CD4-positive, alpha-beta T cell treated with Interleukin-6 for 4 hours (primary cell): Measurements from ENCODE around the gene ALDH5A1.
A peak's percentile ranks its signal among the peaks of the same experiment; 100 is the strongest.

Experiments
- DNase-seq: peaks from one replicate; pipeline ENCODE4 v3.0.0-alpha.2; 2020; ENCODE audit warnings: mixed read lengths

Gene ALDH5A1

GRCh38 chr6:24534329-24534728 lies 39.6 kb downstream of the ALDH5A1 start:
- no peak for DNase-seq

DNA sequence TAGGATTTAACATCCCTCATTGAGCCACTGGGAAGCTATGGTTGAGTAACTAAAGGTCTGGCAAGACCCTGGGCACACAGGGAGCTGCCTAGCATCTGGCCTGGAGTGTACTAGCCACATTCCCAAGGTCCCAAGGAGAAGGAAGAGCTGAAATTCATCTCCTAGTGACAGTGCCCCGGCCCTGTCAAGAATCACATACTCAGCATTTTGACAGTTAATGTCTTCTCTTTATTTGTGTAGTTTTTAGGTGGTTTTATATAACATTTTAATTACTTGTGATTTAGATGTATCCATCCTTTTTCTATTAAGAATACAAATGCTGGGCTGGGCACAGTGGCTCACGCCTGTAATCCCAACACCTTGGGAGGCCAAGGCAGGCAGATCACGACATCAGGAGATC lies 40.4 kb downstream of the ALDH5A1 start:
- no peak for DNase-seq

GRCh38 chr6:24536466-24536865 lies 41.7 kb downstream of the ALDH5A1 start:
- DNase-seq = no peak

- DNase-seq = no peak
Observed at GRCh38 chr6:24537082-24537699, 42.4 kb downstream of the ALDH5A1 start.

DNA sequence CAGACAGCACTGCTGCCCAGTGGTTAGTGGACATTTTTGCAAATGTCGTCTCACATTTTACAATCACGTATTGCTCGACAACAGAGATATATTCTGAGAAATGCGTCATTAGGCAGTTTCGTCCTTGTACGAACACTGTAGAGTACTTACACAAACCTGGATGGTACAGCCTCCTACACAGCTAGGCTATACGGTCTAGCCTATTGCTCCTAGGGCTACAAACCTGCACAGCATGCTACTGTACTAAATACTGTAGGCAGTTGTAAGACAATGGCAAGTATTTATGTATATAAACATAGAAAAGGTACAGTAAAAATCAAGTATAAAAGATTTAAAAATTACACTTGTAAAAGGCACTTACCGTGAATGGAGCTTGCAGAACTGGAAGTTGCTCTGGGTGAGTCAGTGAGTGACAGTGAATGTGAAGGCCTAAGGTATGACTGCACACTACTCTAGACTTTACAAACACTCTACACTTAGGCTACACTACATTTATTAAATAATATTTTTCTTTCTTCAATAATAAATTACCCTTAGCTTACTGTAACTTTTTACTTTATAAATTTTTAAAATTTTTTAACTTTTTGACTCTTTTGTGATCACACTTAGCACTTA lies 43.1 kb downstream of the ALDH5A1 start:
- no peak for DNase-seq

DNA sequence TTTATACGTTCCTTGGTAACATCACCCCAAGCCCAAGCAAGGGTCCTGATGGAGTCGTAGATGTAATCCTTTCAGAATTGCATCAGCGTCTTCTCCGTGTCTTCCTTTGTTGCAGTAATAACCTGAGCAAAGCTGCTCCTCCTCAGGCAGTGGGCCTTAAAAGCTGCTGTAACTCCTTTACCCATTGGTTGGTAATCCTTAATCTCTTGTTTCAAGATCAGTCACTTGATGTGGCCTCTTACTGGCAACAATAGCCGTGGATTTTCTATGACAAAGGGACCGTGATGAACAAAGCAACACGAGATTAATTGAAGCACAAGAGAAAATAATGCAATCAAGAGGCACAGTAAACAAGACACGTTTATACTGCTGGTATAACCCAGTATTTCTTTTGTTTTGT lies 44.6 kb downstream of the ALDH5A1 start:
- DNase-seq = no peak

GRCh38 chr6:24540197-24540596 lies 45.4 kb downstream of the ALDH5A1 start:
- no peak for DNase-seq

DNA sequence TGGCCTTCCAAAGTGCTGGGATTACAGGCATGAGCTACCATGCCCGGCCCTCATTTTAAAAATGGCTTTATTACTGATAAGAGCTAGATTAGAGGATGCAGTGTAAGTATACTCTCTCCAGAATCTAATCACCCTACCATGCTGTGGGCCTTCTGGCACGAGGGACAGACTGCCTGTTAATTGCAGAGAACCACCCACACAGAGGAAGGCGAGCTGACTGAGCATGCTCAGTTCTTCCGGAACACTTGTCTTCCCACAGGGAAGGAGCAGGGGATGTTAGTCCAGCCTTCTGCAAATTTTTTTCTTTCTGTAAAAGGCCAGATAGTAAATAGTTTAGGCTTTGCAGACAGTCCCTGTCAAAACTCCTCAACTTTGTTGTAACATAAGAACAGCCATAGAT lies 48.9 kb downstream of the ALDH5A1 start:
- no peak for DNase-seq

DNA sequence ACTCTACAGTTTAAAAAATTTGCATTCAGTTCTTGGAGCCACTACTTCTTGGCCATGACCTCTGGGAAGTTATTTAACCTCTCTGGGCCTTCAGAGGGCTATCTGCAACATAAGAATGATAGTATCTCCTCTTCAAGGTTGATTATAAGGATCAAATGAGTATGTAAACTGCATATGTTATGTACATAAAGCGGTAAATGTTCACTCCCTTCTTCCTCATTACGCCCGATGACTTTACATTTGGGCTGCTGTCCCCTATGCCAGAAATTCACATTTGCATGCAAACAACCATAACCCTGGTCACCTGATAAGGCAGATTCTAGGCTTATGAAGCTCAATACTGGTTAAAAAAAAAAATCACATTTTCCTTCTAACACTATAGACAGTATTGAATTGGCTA lies 50.4 kb downstream of the ALDH5A1 start:
- DNase-seq = no peak

GRCh38 chr6:24545691-24546090 lies 50.9 kb downstream of the ALDH5A1 start:
- DNase-seq = no peak

DNA sequence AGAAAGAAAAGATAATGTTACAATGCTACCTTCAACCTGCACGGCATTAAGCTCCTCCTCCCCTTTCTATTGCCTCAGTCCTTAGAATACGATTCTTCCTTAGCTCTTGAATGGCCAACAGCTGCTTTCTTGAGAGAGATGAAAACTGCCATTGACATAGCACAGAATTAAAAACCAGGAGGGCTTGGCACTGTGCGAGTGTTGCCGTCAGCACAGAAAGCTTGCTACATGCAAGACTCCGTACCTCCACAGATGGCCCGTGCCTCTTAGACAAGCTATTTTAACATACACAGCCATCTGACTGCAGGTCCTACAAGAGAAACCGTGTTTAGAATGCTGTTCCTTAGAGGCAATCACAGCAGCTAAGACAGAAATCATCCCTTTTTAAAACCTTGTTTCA lies 51.7 kb downstream of the ALDH5A1 start:
- no peak for DNase-seq

DNA sequence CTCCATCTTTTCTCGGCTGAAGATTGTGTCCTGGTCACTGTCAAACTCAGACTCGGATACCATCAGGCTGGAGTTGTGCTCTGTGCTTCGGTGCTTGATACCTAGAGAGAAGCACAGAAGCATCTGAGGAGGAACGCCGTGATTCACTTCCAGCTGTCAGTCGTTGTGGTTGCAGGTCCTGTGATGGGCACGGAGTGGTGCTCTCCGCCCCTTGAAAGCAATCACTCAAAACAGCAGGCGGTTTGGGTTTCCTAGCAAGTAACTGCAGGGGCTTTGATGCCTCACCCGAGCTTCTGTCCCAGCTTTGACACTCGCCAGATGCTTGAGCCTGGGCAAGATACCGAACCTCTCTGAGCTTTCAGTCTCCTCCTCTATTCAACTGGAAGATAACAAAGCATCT lies 52.5 kb downstream of the ALDH5A1 start:
- DNase-seq = peak; percentile 19

DNA sequence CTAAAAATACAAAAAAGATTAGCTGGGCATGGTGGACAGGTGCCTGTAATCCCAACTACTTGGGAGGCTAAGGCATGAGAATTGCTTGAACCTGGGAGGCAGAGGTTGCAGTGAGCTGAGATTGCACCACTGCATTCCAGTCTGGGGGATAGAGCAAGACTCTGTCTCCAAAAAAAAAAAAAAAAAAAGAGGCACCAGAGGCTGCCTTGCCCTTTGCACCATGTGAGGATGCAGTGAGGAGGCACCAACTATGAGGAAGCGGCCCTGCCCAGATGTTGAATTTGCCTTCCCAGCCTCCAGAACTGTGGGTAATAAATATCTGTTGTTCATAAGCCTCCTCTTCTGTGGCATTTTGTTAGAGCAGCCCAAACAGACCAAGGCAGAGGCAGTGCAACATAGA lies 54.4 kb downstream of the ALDH5A1 start:
- no peak for DNase-seq

DNA sequence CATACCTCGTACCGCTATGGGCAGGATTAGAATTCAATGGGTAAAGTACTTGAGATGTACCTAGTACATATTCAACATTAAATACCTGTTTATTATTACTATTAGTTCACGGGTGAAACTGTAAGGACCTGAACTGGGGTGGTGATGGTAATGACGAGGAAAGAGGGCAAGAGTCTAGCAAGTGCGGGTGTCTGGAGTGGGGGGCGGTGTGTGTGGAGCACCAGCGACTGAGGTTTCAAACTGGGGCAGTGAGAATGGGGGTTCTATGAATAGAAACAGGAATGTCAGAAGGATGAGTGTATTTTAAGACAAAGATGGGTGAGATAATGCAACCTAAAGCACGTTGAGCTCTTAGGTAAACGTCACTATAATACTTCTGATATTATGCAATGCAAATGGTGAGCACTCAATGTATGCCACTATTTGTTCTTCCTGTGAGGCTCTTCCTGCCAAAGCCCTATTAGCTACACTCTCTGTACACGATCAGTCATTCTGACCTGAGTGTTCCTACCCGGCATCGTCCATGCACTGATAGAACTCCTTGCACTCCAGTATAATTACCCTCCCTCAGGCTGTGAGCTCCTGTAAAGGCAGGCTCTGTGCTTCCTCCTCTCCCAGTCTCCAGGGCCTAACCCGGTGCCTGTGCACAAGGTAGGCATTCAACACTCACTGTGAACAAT lies 55.0 kb downstream of the ALDH5A1 start:
- DNase-seq = no peak

DNA sequence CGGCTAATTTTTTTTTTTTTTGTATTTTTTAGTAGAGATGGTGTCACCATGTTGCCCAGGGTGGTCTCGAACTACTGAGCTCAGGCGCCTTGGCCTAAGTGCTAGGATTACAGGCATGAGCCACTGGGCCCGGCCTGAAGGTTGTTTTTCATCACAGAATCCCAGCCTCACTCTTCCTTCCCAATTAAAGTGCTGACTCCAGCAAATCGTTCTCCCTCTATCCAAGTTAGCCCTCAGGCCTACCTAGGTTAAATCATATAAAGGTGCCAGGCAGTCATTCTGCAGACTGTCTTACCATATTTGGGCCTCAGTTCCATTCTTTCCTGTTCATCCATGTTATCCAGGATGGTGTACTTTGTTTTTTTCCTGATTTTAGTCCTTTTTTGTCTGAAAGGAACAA lies 56.4 kb downstream of the ALDH5A1 start:
- no peak for DNase-seq

DNA sequence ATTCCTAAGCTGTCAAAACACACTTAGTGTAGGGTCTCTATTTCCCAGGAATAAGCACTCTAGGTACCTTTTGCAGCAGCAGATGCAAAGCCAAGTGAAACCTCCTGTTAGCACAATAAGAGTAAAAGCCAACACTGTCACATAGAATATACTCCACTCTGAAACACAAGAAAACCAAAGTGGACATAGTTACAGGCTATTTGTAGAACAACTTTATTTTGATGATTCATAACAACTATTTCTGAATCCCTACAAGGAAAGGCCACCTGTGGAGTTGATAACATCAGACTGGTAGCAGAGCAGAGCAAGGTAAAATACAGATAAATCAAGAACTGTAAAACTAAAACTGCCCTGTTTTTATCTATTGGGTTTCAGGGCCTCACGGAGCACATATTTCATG lies 59.7 kb downstream of the ALDH5A1 start:
- no peak for DNase-seq

DNA sequence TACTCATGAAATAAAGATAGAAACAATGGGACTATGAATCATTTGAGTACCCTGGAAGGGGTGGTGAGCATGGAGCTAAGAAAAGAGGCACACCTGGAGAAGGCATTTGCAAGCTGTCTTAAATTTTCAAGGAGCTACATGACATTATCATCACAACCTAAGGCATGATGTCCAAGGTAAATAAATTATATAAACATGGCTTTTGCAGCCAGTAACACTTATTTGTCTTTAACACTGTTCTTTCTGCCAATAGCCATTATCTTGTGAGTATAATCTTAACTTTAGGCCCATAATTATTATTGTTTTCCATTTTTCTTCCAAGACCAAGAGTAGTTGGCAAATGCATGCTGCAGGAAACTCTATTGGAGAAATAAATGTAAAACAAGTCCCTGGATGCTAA lies 63.7 kb downstream of the ALDH5A1 start:
- no peak for DNase-seq

GRCh38 chr6:24564081-24564480 lies 69.3 kb downstream of the ALDH5A1 start:
- DNase-seq = no peak

DNA sequence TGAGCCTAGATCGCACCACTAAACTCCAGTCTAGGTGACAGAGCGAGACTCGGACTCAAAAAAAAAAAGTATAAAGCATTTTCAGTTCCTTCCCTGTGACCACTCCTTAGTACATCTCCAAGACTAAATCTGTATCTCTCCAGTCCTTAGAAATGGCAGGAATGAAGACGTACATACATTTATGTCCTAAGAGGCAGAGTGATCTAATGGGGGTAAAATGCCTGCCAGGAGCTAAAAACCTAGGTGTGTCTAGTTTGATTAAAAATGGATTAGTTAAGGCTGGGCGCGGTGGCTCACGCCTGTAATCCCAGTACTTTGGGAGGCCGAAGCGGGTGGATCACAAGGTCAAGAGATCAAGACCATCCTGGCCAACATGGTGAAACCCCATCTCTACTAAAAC lies 70.4 kb downstream of the ALDH5A1 start:
- DNase-seq = no peak

DNA sequence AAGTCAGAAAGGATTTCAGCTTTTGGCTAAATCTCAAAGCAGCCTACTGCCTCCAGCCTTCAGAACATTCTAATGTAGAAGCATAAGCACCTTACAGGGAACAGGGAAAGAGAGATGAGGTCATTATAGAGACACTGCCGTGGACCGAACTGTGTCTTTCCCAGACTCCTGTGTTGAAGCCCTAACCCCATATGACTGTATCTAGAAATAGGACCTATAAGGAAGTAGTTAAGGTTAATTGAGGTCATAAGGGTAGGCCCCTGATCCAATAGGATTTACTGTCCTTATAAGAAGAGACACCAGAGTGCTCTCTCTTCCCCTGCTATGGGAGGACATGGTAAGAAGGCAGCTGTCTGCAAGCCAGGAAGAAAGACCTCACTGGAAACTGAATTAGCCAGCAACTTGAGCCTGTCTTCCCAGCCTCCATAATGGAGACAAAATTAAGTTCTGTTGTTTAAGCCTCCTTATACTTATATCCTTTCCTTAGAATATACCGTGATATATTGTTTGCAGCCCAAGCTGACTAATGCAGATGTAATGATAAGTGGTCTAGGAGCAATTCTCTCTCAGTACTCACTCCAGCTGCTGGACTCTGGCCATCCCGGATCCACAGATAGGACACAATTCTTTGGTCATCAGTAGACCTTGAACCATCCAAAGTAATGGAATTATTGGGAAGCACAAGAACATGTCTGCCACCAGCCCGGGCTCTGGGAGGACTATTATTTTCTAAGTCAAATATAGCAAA lies 71.4 kb downstream of the ALDH5A1 start:
- no peak for DNase-seq

- DNase-seq = no peak
Observed at GRCh38 chr6:24568683-24569082, 73.9 kb downstream of the ALDH5A1 start.

- no peak for DNase-seq
Observed at GRCh38 chr6:24569811-24570210, 75.0 kb downstream of the ALDH5A1 start.

- no peak for DNase-seq
Observed at GRCh38 chr6:24571361-24571760, 76.6 kb downstream of the ALDH5A1 start.

- DNase-seq = no peak
Observed at GRCh38 chr6:24574809-24575208, 80.0 kb downstream of the ALDH5A1 start.
